Endothelial cell of umbilical vein (primary cell): ENCODE measurements around the gene THAP4. TPM values are rescaled to one million over a fixed set of nuclear protein-coding genes. Genes with fewer than 3 reads are reported as not detected.

Source experiments
- BruUV-seq: library from RNA; stranded (reverse); fragments of 400-500 nt; replicated peaks from 2 replicates; lab custom pipeline; 2021; lab: Mats Ljungman, UMichigan
- CTCF ChIA-PET: fragments of 300-600, 350-600 bp; sonication (Branson Sonifier 250); formaldehyde crosslinking; loops from one replicate; lab custom pipeline; 2021; ENCODE audit warnings: antibody characterized with exemption, inconsistent platforms; lab: Charles Lee
- POLR2A ChIA-PET: fragments of 300-600, 350-600 bp; sonication (Branson Sonifier 250); formaldehyde crosslinking; loops from one replicate; lab custom pipeline; 2021; ENCODE audit warnings: antibody characterized with exemption, inconsistent platforms; lab: Charles Lee
- DNase-seq: peaks from one replicate; pipeline ENCODE4 v3.0.0-alpha.2; 2011; ENCODE audit warnings: low read depth, low spot score
- FAIRE-seq: peaks from 2 replicates; lab custom pipeline; 2011; peaks lifted over from hg19 to GRCh38; lab: Jason Lieb, UNC
- H2AFZ ChIP-seq: 2 replicates; pipeline ENCODE4 v1.6.0; 2012; ENCODE audit warnings: low read depth, low read length, control low read depth, inconsistent platforms
- H3K27ac ChIP-seq: 2 replicates; pipeline ENCODE4 v1.5.1; 2011; ENCODE audit warnings: low read depth, mild to moderate bottlenecking, control low read depth, low read length, moderate library complexity; ENCODE audit not compliant: insufficient read depth
- H3K27me3 ChIP-seq, 2 experiments: 2 replicates each; pipeline versions ENCODE4 v1.6.0 to v1.6.1; 2011; ENCODE audit warnings: low read length in 2 of 2, mixed read lengths in 1 of 2; ENCODE audit not compliant: control insufficient read depth in 2 of 2, insufficient read depth in 2 of 2
- H3K36me3 ChIP-seq, 2 experiments: 2 replicates in 1 of 2; 3 replicates in 1 of 2; pipeline ENCODE4 v1.5.1; 2011; ENCODE audit warnings: low read length in 2 of 2, mild to moderate bottlenecking in 1 of 2, moderate library complexity in 1 of 2; ENCODE audit not compliant: control insufficient read depth in 2 of 2, insufficient read depth in 2 of 2; ENCODE audit errors: extremely low read depth in 1 of 2
- H3K4me1 ChIP-seq: 3 replicates; pipeline ENCODE4 v1.5.1; 2011; ENCODE audit warnings: mild to moderate bottlenecking, low read length; ENCODE audit not compliant: control insufficient read depth, insufficient read depth; ENCODE audit errors: extremely low read depth
- H3K4me2 ChIP-seq: 2 replicates; pipeline ENCODE4 v1.6.1; 2011; ENCODE audit warnings: low read length, control low read depth, mixed read lengths; ENCODE audit not compliant: insufficient read depth
- H3K4me3 ChIP-seq, 3 experiments: fragments of 200-600 bp in 1 of 3; sonication (generic), shearing (Covaris generic) in 1 of 3; replicated peaks in 1 of 3; 2 replicates each; pipeline ENCODE4 v1.5.1; 2011 to 2016; ENCODE audit warnings: control low read depth in 3 of 3, low read length in 3 of 3, mild to moderate bottlenecking in 2 of 3, inconsistent platforms in 1 of 3, low read depth in 1 of 3, moderate library complexity in 1 of 3; ENCODE audit not compliant: insufficient read depth in 1 of 3
- H3K79me2 ChIP-seq: 2 replicates; pipeline ENCODE4 v1.6.0; 2012; ENCODE audit warnings: low read length, inconsistent platforms; ENCODE audit not compliant: control insufficient read depth, insufficient read depth
- H3K9ac ChIP-seq: replicated peaks from 2 replicates; pipeline ENCODE3; 2011; ENCODE audit warnings: low read length, control low read depth; ENCODE audit not compliant: insufficient read depth; ENCODE audit errors: extremely low read depth
- H3K9me1 ChIP-seq: replicated peaks from 3 replicates; pipeline ENCODE4 v1.6.0; 2011; ENCODE audit warnings: mild to moderate bottlenecking, low read length; ENCODE audit not compliant: control insufficient read depth, insufficient read depth; ENCODE audit errors: extremely low read depth
- H3K9me3 ChIP-seq: replicated peaks from 2 replicates; pipeline ENCODE4 v1.5.1; 2012; ENCODE audit warnings: low read length, inconsistent platforms; ENCODE audit not compliant: control insufficient read depth, insufficient read depth
- H4K20me1 ChIP-seq: replicated peaks from 2 replicates; pipeline ENCODE3; 2011; ENCODE audit warnings: mild to moderate bottlenecking, low read length; ENCODE audit not compliant: control insufficient read depth, insufficient read depth; ENCODE audit errors: extremely low read depth
- CTCF ChIP-seq, 2 donors: IDR thresholded peaks; 1 replicate in 1 of 2; 2 replicates in 1 of 2; pipeline ENCODE4 v1.5.1; 2011; ENCODE audit warnings: low read length in 2 of 2, mild to moderate bottlenecking in 2 of 2, moderate library complexity in 2 of 2, control low read depth in 1 of 2, inconsistent platforms in 1 of 2, low read depth in 1 of 2; ENCODE audit not compliant: insufficient read depth in 1 of 2; ENCODE audit errors: extremely low read depth in 1 of 2
- EZH2 ChIP-seq: IDR thresholded peaks from 2 replicates; pipeline ENCODE4 v1.6.1; 2012; ENCODE audit warnings: borderline replicate concordance, low read depth, mild to moderate bottlenecking, moderate library complexity, low read length, inconsistent platforms; ENCODE audit not compliant: severe bottlenecking
- FOS ChIP-seq: IDR thresholded peaks from 2 replicates; pipeline ENCODE4 v1.6.1; 2011; ENCODE audit warnings: mild to moderate bottlenecking, low read length, moderate library complexity, borderline replicate concordance; ENCODE audit not compliant: insufficient read depth
- GATA2 ChIP-seq: IDR thresholded peaks from 2 replicates; pipeline ENCODE4 v1.7.0; 2011; ENCODE audit warnings: low read depth, mild to moderate bottlenecking, moderate library complexity, mixed read lengths, low read length; ENCODE audit not compliant: insufficient read length, insufficient read depth
- JUN ChIP-seq: IDR thresholded peaks from 2 replicates; pipeline ENCODE4 v1.6.1; 2011; ENCODE audit warnings: borderline replicate concordance, low read depth; ENCODE audit not compliant: insufficient read length, insufficient read depth
- MYC ChIP-seq: IDR thresholded peaks from one replicate; pipeline ENCODE4 v1.6.1; 2011; ENCODE audit warnings: mild to moderate bottlenecking, low read depth, low read length
- POLR2A ChIP-seq: IDR thresholded peaks from 2 replicates; pipeline ENCODE4 v1.6.1; 2012; ENCODE audit warnings: low read depth, mild to moderate bottlenecking, control low read depth, low read length
- POLR2AphosphoS5 ChIP-seq: IDR thresholded peaks from 2 replicates; pipeline ENCODE4 v1.6.1; 2012; ENCODE audit warnings: low read depth, mild to moderate bottlenecking, control low read depth, low read length, moderate library complexity; ENCODE audit not compliant: insufficient read depth
- dilution Hi-C: fragments of 300-500 bp; cut with MboI; formaldehyde crosslinking; loops from one replicate; pipeline ENCODE4 v1.15.0; 2019; ENCODE audit warnings: low sequenced_read_pairs; ENCODE audit not compliant: extremely low pct_ligation_motif_present
- intact Hi-C: fragments of 100-400 bp; cut with micrococcal nuclease; formaldehyde crosslinking; loops from one replicate; pipeline ENCODE4 v1.10.0; 2022
- polyA plus RNA-seq, 4 experiments: library from polyadenylated mRNA; depleted of rRNA in 3 of 4; stranded (reverse) in 3 of 4; unstranded in 1 of 4; fragments of >200 nt; gene quantifications; 2 replicates each; pipeline versions ENCODE4 v1.2.1 to v1.2.3, GENCODE V29; 2011 to 2012; ENCODE audit warnings: missing spikeins in 1 of 4
- total RNA-seq: library from RNA; stranded (reverse); gene quantifications from 2 replicates; pipeline ENCODE4 v1.2.3, GENCODE V29; 2021
- TF ChIP-seq, protein P1 (sequence below): IDR thresholded peaks from 2 replicates; pipeline ENCODE4 v1.6.1; 2011; ENCODE audit not compliant: insufficient read depth, insufficient read length

Gene THAP4
- total and polyA plus RNA-seq, 2 donors (not counting 3 experiments of a cell fraction or from before 2014, with no cell fraction given) = 45.4 to 47.4 TPM

DNA sequence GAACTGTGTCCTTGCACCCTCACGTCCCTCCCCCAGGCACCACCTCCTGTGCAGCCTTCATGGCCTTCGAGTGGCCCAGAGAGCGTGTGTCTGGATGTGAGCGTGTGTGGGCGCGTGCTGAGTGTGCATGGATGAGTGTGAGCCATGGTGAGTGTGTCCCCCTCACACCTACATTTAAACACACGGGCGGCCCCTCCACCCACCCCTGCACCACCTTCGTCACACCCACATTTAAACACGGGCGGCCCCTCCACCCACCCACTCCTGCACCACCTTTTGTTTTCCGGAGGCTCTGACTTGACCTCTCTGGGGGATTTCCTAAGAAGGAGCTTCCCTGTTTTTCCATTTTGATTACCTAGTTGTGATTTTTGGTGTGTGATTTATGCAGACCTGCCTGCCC is 31.9 kb upstream of the THAP4 start:
- Histone ChIP-seq H3K4me1 (peaks cover 20% of the 10 kb centered on the region), H3K9ac (no peak overlapping the region), H3K27ac (no peak overlapping the region), H4K20me1 (no peaks in the 10 kb centered on the region), H3K36me3 (peaks cover 0 to 25% of the 10 kb centered on the region in 2 experiments), H3K79me2 (no peaks in the 10 kb centered on the region), H2AFZ (no peak overlapping the region), H3K4me2 (no peak overlapping the region), H3K4me3 (no peak overlapping the region), H3K27me3 (no peaks in the 10 kb centered on the region), H3K9me1 (no peaks in the 10 kb centered on the region), H3K9me3 (no peaks in the 10 kb centered on the region)
- POLR2A ChIA-PET = no interaction called here
- no TSS peak for BruUV-seq
- CTCF ChIA-PET = no interaction called here
- no peak for TF ChIP-seq EZH2
- TF ChIP-seq CTCF (IDR thresholded peaks at IDR 0.05; ENCODE audit: extremely low read depth in 1 of 2, insufficient read depth in 1 of 2, low read depth in 1 of 2, low read length in 2 of 2) = no peak
- TF ChIP-seq POLR2AphosphoS5 = no peak
- TF ChIP-seq, protein P1, sequence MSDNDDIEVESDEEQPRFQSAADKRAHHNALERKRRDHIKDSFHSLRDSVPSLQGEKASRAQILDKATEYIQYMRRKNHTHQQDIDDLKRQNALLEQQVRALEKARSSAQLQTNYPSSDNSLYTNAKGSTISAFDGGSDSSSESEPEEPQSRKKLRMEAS = no peak
- TF ChIP-seq MYC = no peak
- TF ChIP-seq FOS = no peak
- TF ChIP-seq GATA2 = no peak
- TF ChIP-seq POLR2A = no peak
- no peak for TF ChIP-seq JUN
- dilution Hi-C loops = no loop called here
- DNase-seq (no peak), FAIRE-seq (no peak)
- intact Hi-C loops = no loop called here
